DND-41 (cell line): Measurements from ENCODE around the gene TPPP.

Source experiments
- ATAC-seq: fragments of 200-7000 bp; cut with Tn5 transposase; 3 replicates; pipeline ENCODE4 v1.9.1; 2021; ENCODE audit warnings: low read depth; ENCODE audit not compliant: insufficient read depth
- DNase-seq: peaks from one replicate; pipeline ENCODE4 v3.0.0-alpha.2; 2020
- H2AFZ ChIP-seq: 2 replicates; pipeline ENCODE4 v1.6.0; 2012; ENCODE audit warnings: low read depth, low read length
- H3K27ac ChIP-seq: 2 replicates; pipeline ENCODE4 v1.5.1; 2012; ENCODE audit warnings: low read length, inconsistent platforms
- H3K27me3 ChIP-seq: fragments of 200-600 bp; sonication (generic); 2 replicates; pipeline ENCODE4 v1.6.0; 2012; ENCODE audit warnings: low read length, mild to moderate bottlenecking, inconsistent platforms; ENCODE audit not compliant: insufficient read depth, poor library complexity
- H3K36me3 ChIP-seq: 2 replicates; pipeline ENCODE4 v1.5.1; 2012; ENCODE audit warnings: low read length, inconsistent platforms; ENCODE audit not compliant: insufficient read depth
- H3K4me1 ChIP-seq: 2 replicates; pipeline ENCODE4 v1.5.1; 2012; ENCODE audit warnings: mild to moderate bottlenecking, low read length; ENCODE audit not compliant: insufficient read depth
- H3K4me2 ChIP-seq: 2 replicates; pipeline ENCODE4 v1.6.0; 2012; ENCODE audit warnings: mild to moderate bottlenecking, moderate library complexity, low read length, inconsistent platforms; ENCODE audit not compliant: insufficient read depth
- H3K4me3 ChIP-seq, 2 experiments: fragments of 200-600 bp in 1 of 2; shearing (Covaris generic) in 1 of 2; 2 replicates each; pipeline ENCODE4 v1.5.1; 2012 to 2016; ENCODE audit warnings: inconsistent platforms in 2 of 2, low read length in 2 of 2, mild to moderate bottlenecking in 2 of 2, low read depth in 1 of 2, moderate library complexity in 1 of 2
- H3K79me2 ChIP-seq: 2 replicates; pipeline ENCODE4 v1.6.0; 2012; ENCODE audit warnings: low read length, inconsistent platforms; ENCODE audit not compliant: insufficient read depth
- H3K9ac ChIP-seq: 2 replicates; pipeline ENCODE4 v1.6.0; 2012; ENCODE audit warnings: low read depth, mild to moderate bottlenecking, inconsistent platforms, low read length, moderate library complexity
- H3K9me3 ChIP-seq: 2 replicates; pipeline ENCODE4 v1.5.1; 2012; ENCODE audit warnings: low read length, moderate library complexity, mild to moderate bottlenecking, inconsistent platforms; ENCODE audit not compliant: insufficient read depth, severe bottlenecking
- H4K20me1 ChIP-seq: 2 replicates; pipeline ENCODE4 v1.6.0; 2012; ENCODE audit warnings: low read length; ENCODE audit not compliant: insufficient read depth
- CTCF ChIP-seq: IDR thresholded peaks from 2 replicates; pipeline ENCODE4 v1.5.1; 2012; ENCODE audit warnings: borderline replicate concordance, low read length, moderate library complexity, mild to moderate bottlenecking; ENCODE audit not compliant: poor library complexity, severe bottlenecking; ENCODE audit errors: extremely low read depth
- EZH2 ChIP-seq: IDR thresholded peaks from 3 replicates; pipeline ENCODE4 v1.6.1; 2012; ENCODE audit warnings: borderline replicate concordance, low read depth, mild to moderate bottlenecking, moderate library complexity, low read length, inconsistent platforms; ENCODE audit not compliant: severe bottlenecking

TPPP gene

GRCh38 chr5:657570-657969, 35.6 kb downstream of the TPPP start:
- DNase-seq: no peak
- Histone ChIP-seq H3K36me3 (peaks cover 82% of the 10 kb centered on the region), H3K27ac (no peak overlapping the region), H4K20me1 (peaks cover 3% of the 10 kb centered on the region; the same call in 1 of the 2 replicates), H3K4me1 (no peaks in the 10 kb centered on the region), H3K4me3 (no peak overlapping the region), H3K9me3 (no peaks in the 10 kb centered on the region), H3K4me2 (no peak overlapping the region), H3K79me2 (no peaks in the 10 kb centered on the region), H3K9ac (no peak overlapping the region), H2AFZ (no peak overlapping the region), H3K27me3 (no peaks in the 10 kb centered on the region)
- TF ChIP-seq CTCF: no peak
- TF ChIP-seq EZH2: no peak
- ATAC-seq: no peak

- H3K27ac ChIP-seq: no peak overlapping the region
- no peak for ATAC-seq
- TF ChIP-seq EZH2 (no peak), CTCF (no peak)
- DNase-seq: no peak
- no peaks in the 10 kb centered on the region for H3K79me2 ChIP-seq
- H3K9me3 ChIP-seq: no peaks in the 10 kb centered on the region
- H4K20me1 ChIP-seq: peaks cover 7% of the 10 kb centered on the region; the same call in 1 of the 2 replicates
- no peak overlapping the region for H3K9ac ChIP-seq
- no peak overlapping the region for H2AFZ ChIP-seq
- H3K4me1 ChIP-seq: no peaks in the 10 kb centered on the region
- peaks cover 77% of the 10 kb centered on the region for H3K36me3 ChIP-seq
- H3K4me3 ChIP-seq: no peak overlapping the region
- no peak overlapping the region for H3K4me2 ChIP-seq
- no peaks in the 10 kb centered on the region for H3K27me3 ChIP-seq
Observed at GRCh38 chr5:655406-655805, 37.7 kb downstream of the TPPP start.

GRCh38 chr5:654071-654778, 38.9 kb downstream of the TPPP start:
- no peaks in the 10 kb centered on the region for H3K27me3 ChIP-seq
- no peaks in the 10 kb centered on the region for H3K4me1 ChIP-seq
- DNase-seq: no peak
- peaks cover 72% of the 10 kb centered on the region for H3K36me3 ChIP-seq
- no peak overlapping the region for H3K9ac ChIP-seq
- no peaks in the 10 kb centered on the region for H3K79me2 ChIP-seq
- no peak overlapping the region for H3K4me2 ChIP-seq
- ATAC-seq: no peak
- H2AFZ ChIP-seq: no peak overlapping the region
- no peak overlapping the region for H3K4me3 ChIP-seq
- 0 out of 2 replicates have a peak, but pooled peaks cover 7% of the 10 kb centered on the region for H4K20me1 ChIP-seq
- no peak overlapping the region for H3K27ac ChIP-seq
- TF ChIP-seq EZH2 (no peak), CTCF (no peak)
- no peaks in the 10 kb centered on the region for H3K9me3 ChIP-seq
